IPS DF 4.7 (cell line): Measurements from ENCODE around the gene PHGDH.
"Not testable (repeated sequence)": the region's sequence is repeated elsewhere in the genome, so short reads cannot be mapped to it uniquely, and the experiment has no call there.

Experiments used
- DNase-seq: peaks from one replicate; pipeline ENCODE4 v3.0.0-alpha.2; 2013; ENCODE audit warnings: low spot score; ENCODE audit errors: extremely low read depth

The PHGDH gene

DNA sequence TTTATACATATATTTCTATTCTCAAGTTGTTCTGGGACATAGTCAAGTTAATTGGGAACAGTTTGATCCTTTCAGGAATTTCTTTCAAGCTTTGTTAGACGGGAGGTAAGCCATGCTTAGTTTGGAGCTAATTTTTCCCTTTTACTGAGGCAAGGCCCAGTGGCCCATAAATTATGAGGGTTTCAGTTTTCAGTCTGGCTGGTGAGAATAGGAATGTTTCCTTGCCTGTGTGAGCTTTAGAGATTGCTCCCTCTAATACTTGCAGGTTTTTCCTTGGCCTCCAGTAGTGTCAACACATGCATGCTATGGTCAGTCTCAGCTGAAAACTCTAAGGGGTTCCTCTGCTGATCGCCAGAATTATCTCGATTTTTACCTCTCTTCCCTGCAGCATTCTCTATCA is 14.1 kb upstream of the PHGDH start:
- DNase-seq, result no peak

DNA sequence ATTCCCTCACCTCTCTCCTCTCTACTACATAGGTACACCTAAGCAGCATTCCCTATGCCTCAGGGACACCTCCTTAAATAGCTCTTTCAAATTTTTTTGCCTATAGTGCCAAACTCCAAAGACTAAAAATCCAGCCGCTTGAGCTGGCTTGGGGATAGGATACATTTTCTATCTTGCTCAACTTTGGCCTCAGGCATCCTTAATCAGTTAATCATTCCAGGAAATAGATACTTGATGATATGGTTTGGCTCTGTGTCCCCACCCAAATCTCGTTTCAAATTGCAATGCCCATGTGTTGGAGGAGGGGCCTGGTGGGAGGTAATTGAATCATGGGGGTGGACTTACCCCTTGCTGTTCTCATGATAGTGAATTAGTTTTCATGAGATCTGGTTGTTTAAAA is 11.4 kb upstream of the PHGDH start:
- DNase-seq, result no peak

DNA sequence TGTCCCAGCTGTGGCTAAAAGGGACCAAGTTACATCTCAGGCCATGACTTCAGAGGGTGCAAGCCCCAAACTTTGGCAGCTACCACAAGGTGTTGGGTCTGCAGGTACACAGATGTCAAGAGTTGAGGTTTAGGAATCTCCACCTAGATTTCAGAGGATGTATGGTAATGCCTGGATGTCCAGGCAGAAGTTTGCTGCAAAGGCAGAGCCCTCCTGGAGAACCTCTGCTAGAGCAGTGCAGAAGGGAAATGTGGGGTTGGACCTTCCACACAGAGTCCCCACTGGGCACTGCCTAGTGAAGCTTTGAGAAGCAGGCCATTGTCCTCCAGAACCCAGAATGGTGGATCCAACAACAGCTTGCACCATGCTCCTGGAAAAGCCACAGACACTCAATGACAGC is 10.1 kb upstream of the PHGDH start:
- no peak for DNase-seq

DNA sequence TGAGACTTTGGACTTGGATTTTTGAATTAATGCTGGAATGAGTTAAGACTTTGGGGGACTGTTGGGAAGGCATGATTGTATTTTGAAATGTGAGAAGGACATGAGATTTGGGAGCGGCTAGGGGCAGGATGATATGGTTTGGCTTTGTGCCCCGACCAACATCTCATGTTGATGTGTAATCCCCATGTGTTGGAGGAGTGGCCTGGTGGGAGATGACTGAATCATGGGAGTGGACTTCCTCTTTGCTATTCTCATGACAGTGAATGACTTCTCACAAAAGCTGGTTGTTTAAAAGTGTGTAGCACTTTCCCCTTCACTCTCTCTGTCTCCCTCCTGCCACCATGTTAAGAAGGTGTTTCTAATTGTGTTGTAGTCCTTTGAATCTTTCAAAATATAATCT is 9.3 kb upstream of the PHGDH start:
- DNase-seq, result no peak

DNA sequence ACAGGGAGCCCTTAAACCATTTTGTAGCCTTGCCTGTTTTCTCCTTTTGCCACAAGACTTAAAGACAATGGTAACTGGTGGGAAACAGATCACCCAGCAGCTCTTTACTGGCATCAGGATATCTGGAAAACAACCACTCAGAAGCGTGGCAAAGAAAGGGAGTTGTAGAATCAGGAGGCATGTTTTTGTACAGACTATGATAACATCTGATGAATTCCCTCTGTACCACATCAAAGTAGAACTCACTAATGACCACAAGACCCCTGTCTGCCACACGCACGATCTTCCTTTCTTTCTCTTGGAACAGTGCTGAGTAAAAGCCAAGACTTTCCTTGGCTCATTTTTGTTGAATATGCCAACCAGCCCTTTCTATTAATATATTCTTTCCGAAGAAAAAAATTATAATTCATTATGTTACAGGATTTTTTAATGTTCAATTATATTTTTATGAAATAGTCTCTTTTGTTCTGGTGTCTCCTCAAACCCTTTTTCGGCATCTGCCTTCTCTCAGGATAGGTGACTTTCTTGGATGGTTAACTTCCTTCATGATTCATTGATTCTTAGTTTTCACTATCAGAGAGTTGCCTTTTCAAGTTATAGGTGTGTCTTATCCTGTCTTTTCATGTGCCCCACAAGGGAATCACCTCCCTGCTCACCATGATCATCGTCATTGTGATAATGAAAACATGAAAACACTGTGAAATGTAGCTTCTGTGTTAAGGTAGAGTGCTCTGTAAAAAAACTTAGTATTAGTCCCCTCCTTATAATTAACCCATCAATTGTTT is 7.9 kb upstream of the PHGDH start:
- DNase-seq, result no peak

DNA sequence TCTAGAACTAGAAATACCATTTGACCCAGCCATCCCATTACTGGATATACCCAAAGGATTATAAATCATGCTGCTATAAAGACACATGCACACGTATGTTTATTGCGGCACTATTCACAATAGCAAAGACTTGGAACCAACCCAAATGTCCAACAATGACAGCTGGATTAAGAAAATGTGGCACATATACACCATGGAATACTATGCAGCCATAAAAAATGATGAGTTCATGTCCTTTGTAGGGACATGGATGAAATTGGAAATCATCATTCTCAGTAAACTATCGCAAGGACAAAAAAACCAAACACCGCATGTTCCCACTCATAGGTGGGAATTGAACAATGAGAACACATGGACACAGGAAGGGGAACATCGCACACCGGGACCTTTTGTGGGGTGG is 5.1 kb upstream of the PHGDH start:
- not testable (repeated sequence) for DNase-seq

DNA sequence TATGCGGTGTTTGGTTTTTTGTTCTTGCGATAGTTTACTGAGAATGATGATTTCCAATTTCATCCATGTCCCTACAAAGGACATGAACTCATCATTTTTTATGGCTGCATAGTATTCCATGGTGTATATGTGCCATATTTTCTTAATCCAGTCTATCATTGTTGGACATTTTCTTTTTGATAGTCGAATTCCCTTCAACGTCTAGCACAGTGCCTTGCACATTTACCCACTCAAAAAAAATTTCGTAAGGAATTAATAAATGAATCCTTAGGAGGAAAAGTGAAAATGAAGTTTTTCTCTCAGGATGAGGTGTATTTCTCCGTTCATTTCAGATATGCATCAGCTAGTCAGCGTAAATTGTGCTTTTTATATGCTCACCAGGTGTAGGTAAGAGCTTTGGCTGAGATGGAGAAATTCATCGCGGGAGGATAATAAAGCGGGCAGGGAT is 354 bp upstream of the PHGDH start:
- not testable (repeated sequence) for DNase-seq

DNA sequence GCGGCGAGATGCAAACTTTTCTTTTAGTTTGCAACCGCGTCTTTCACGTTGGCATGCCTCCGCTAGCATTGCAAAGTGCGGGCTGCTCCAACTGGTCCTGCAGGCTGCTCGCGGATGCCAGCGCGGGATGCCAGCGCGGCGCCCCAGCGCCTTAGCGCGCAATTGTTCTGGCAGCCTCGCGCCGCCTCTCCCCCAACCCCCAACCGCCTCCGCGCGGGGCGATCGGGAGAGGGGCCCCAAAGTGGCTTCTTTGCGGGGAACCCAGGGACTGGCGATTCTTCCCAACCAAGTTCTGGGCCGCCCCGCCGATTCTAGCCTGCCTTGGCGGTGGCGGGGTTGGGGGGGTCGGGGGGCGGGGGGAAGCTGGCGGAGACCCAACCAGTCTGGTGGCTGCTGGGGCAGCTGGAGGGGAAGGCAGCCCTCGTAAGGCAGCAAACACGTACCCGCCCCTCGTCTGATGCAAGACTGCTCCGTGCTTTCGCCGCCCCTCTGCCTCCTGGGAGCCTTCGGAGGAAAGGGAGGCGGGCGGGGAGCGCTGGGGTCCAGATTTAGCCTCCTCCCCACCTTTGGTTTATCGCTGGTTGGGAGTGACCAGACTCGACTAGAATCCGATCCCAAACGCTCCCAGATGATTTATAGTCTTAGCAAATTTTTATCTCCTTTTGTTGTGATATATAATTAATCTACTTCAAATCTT is 756 bp downstream of the PHGDH start:
- no peak for DNase-seq

DNA sequence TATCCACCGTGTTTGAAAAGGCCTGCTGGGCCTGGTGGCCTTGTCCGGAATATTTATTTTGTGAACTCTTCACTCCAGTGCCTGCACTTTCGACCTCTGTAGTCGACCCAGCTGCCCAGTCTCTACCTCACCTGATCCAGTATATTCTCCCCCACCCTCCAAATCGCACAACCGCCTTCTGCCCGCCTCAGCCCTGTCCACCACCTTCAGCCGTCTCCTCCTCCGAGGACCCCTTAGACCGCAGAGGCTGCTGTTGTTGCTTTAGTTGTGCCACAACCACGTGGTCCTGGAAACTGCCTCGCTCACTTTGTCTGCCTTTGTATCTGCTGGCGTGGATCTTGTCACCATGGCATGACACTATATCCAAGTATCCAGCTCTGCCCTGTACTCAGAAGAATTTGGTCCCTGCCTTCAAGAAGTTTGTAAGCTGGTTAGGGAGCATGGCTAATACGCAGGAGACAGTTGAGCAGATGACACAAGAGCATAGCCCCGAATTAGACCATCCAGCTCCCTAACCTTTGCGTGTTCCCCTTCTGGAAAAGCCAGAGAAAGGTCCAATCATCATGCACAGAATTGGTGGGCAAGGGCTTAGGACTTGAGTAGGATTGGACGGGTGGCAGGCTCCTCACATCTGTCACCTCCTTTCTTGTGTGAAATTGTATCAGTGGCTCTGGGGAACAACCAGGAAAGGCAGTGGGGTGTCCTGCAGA is 1.5 kb downstream of the PHGDH start:
- DNase-seq, result no peak

DNA sequence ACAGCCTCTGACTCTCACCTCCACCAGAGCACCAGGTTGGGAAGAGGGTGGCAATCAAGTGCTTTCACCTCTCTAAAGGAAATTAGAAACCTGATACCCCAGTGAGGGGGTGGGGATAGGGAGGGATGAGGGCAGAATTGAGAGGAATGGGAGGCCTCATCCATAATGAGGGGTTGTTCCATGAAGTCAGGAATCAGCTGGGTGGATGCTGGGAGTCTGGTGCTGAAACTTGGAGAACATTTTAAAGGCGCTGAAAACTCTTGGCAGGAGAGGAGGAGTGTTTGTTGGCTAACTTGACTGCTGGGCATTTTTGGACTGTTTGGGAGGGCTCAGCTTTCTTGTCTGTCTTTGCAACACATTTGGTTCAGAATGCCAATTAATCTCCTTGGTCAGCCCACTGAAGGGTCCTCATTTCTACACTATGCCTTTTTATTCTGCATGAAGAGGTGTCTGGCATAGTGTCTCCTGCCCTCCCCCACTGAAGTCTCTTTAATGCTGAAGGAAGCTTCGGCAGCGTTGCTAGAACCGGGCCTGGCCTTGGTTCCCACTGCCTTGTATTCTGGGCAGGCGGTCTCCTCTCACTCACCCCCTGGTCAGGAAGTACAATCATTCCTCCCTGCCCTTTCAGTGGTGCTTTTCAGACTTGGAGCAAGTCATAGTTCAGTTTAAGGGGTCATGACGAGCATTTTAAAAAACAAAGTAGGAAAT is 2.2 kb downstream of the PHGDH start:
- no peak for DNase-seq

DNA sequence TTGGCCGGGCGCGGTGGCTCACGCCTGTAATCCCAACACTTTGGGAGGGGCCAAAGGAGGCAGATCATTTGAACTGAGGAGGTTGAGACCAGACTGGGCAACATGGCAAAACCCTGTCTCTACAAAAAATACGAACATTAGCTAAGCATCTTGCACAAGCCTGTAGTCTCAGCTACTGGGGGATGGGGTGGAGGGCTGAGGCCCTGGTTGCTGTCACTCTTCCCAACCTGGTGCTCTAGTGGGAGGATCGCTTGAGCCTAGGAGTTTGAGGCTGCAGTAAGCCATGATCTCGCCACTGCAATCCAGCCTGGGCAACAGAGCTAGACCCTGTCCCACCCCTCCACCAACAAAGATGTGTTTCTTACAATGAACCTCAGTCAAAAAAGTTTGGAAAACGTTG is 2.8 kb downstream of the PHGDH start:
- DNase-seq, result no peak

DNA sequence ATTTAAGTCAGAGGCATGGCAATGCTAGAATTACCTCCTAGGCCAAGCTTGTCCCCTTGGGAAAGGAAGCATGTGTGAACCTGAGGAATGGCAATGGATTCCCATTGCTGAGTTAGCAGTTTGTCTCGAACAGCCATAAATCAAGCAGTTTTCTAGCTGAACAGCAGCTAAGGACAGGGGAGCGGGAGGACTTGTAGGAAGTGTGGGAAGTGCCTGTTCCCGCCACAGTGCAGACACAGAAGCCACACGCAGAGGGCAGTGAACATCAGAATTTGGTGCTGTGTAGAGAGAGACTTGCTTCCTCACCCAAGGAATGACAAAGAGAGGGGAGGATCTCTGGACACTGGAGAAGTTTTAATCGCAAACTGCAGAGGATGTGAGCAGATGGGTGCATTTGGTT is 3.8 kb downstream of the PHGDH start:
- no peak for DNase-seq

DNA sequence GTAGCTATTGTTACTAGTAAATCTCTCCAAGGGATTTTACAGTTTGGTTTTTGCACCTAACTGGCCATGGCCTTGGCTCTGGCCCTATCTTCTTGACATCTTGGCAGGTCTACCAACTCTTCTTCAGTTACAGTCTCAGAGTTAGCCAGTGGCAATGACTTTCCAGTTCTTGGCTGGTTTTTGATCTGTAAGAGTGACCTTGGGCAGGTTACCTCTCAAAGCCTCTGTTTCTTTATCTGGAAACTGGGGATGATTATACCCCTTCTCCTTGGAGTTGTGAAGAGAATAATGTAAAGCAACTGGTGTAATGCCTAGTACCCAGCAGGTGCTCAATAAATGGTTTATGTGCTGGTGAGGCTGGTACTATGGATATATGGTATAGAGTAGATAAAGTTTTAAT is 6.7 kb downstream of the PHGDH start:
- DNase-seq, result no peak

DNA sequence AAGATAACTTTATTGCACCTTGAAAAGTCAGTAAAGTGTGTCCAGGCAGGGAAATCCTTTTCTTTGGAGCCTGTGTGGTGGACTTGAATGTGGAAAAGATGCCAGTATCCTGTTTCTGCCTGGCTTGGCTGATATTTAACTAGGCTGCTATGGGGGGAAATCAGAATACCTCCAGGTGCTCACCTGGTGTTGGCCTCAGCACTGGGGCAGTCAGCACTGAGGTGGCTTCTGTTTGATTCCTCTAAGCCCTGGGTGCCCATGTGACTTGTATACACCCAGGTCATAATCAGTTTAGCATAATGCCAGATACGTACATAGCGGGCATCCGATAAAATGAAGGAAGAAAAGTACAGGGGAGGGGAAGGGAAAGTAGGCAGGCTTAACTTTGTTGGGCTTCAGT is 7.2 kb downstream of the PHGDH start:
- DNase-seq, result no peak

DNA sequence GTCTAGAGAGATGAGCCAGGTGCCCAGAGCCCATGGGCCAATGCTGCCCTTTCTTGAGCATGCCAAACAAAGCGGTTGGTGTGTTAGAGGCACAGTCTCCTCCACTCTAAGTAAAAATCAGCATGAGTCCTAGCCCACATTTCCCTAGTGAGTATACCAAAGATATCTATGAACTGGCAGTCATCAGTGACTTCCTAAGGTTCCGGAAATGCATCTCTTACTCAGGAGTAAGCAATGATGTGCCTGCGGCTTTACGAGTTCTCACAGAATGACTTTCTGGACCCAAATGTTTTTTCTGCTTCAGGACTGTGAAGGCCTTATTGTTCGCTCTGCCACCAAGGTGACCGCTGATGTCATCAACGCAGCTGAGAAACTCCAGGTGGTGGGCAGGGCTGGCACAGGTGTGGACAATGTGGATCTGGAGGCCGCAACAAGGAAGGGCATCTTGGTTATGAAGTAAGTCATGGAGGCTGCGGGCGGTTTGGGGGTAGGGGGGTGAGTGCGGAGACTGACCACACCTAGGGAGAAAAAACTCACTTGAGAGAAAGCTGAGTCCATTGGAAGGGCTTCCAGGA is 9.2 kb downstream of the PHGDH start:
- DNase-seq, result no peak

DNA sequence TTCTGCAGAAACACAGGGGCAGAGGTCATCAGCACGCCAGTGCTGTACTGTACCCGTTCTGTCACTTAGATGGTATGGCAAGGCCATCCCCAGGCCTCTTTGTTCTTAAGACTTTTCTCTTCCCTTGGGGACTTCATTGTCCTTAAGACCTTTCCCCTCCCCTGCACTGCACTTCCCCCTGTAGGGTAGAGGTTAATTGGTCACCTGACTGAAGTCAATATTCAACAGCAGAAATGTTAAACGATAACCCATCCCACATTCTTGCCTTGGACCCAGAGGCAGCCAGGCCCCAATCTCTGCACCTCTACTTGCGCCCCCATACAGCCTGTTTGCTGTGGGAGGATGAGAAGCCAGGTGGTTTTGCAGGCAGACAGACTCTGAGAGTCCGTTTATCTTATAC is 10.2 kb downstream of the PHGDH start:
- no peak for DNase-seq

DNA sequence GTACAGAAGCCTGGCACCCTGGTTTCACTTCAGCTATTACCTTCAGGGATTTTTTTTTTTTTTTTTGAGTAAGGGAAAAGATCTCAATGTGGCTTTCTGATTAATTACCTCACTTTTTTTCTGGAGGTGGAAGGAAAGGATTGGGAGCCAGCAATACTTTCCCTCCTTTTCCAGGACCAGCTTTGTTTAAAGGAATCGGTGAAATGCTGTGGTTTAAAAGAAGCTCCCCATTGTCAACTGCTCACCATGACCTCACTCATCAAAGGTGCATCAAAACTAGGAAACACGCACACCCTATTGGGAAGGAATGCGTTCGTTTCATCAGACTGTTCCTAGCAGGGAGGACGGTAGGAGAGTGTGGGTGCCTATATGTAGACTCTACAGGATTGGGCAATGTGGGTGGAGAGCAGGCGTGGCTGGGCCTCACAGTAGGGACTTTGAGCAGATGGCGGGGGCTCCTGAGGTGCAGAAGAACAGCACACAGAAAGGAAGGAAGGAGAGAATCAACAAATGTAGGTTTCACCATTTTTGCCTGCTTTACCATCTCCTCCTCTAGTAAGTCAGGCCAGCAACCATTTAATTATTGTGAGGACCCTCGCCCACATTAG is 13.0 kb downstream of the PHGDH start:
- no peak for DNase-seq

DNA sequence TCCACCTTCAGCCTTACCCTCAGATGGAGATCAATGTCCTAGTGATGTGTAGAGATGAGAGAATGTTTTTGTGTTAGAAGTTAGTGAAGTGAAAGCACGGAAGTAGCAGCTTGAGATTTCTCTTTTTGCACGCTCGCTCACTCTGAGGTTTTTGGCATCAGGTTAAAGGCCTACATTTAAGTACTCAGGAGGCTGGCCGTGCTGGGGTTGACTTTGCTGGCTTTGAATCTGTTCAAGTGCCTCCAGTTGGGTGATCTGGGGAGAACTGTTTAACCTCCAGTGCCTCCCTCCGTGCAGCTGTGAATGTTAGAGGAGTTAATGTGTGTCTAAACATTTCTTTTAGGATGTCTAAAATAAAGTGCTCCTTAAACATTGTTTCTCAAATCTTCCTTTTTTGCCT is 13.9 kb downstream of the PHGDH start:
- DNase-seq, result no peak

DNA sequence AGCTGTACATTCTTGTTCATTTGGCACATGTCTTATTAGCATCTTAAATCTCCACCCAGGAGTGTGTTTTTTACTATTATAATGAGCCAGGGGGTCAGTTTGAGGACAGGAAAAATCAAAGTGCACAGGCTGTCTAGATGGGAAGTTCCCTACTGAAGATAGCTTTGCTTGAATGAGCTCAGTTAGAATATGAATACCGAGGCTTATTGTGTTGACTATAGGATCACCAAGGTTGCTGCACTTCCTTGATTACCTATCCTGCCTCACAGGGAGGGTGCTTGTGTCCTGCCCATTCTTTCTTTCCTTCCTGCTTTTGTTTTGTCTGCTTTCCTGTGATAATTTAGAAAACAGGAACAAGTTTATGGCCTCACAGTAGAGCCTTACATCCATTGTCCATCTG is 16.3 kb downstream of the PHGDH start:
- no peak for DNase-seq

DNA sequence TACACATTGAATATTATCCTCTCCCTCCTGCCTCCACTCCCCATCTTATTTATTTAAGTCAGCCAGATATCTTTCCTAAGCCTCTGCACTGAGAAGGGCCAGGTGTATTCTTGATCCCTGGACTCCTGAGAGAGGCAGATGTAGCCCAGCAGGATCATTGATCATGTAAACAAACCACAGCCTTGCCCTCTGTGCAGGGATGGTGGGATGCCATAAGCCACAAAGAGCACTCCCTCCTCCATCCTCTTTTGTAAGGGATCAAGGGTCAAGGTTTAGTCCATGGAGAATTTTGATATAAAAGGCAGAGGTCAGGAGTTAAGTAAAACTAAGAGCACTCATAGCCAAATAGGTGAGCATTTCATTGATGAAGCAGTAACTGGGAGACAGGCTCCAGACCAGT is 17.3 kb downstream of the PHGDH start:
- no peak for DNase-seq

DNA sequence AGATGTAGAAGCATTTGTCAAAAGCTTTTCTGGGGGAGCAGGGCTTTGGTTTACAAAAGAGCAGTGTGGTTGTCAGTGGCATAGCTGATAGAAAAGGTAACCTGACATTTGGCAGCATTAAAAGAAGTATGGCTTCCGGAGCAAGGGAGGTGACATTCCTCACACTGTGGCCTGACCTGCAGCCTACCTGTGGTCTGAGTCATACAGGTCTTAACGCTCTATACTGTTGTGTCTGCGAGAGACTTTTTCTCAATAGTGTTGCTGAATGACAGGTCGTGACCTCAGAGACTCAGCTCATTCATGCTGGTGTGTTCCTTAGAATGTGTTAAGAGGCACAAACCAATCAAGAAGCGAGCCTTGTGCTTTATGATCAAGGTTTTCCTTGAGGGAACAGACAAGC is 19.3 kb downstream of the PHGDH start:
- no peak for DNase-seq
